GM19240 (cell line): Measurements from ENCODE around the gene TNPO1.

Source experiments
- DNase-seq: peaks from one replicate; pipeline ENCODE4 v3.0.0; 2011; ENCODE audit warnings: low spot score; ENCODE audit not compliant: insufficient read length

The TNPO1 gene

GRCh38 chr5:72850113-72850512 is 33.7 kb downstream of the TNPO1 start:
- DNase-seq, result no peak

GRCh38 chr5:72852356-72852755 is 35.9 kb downstream of the TNPO1 start:
- DNase-seq, result no peak

GRCh38 chr5:72854419-72854818 is 38.0 kb downstream of the TNPO1 start:
- no peak for DNase-seq

GRCh38 chr5:72855821-72856220 is 39.4 kb downstream of the TNPO1 start:
- DNase-seq, result no peak

GRCh38 chr5:72857396-72857795 is 40.9 kb downstream of the TNPO1 start:
- DNase-seq, result no peak

- no peak for DNase-seq
Observed at GRCh38 chr5:72859127-72859526, 42.7 kb downstream of the TNPO1 start.

GRCh38 chr5:72860499-72860898 is 44.0 kb downstream of the TNPO1 start:
- no peak for DNase-seq

GRCh38 chr5:72871366-72872024 is 55.0 kb downstream of the TNPO1 start:
- no peak for DNase-seq

GRCh38 chr5:72878854-72879253 is 62.4 kb downstream of the TNPO1 start:
- no peak for DNase-seq

- no peak for DNase-seq
Observed at GRCh38 chr5:72882989-72883388, 66.5 kb downstream of the TNPO1 start.

GRCh38 chr5:72883850-72884249 is 67.4 kb downstream of the TNPO1 start:
- no peak for DNase-seq

- no peak for DNase-seq
Observed at GRCh38 chr5:72884892-72885291, 68.4 kb downstream of the TNPO1 start.

- no peak for DNase-seq
Observed at GRCh38 chr5:72885824-72886223, 69.4 kb downstream of the TNPO1 start.

- DNase-seq, result no peak
Observed at GRCh38 chr5:72888595-72888994, 72.1 kb downstream of the TNPO1 start.

- DNase-seq, result no peak
Observed at GRCh38 chr5:72889324-72889723, 72.9 kb downstream of the TNPO1 start.

GRCh38 chr5:72892846-72893245 is 76.4 kb downstream of the TNPO1 start:
- no peak for DNase-seq

GRCh38 chr5:72895758-72896157 is 79.3 kb downstream of the TNPO1 start:
- no peak for DNase-seq

- DNase-seq, result no peak
Observed at GRCh38 chr5:72906806-72907205, 90.3 kb downstream of the TNPO1 start.

- DNase-seq, result no peak
Observed at GRCh38 chr5:72908664-72909063, 92.2 kb downstream of the TNPO1 start.

- no peak for DNase-seq
Observed at GRCh38 chr5:72917371-72917776, 100.9 kb downstream of the TNPO1 start.

GRCh38 chr5:72920690-72921502 is 104.4 kb downstream of the TNPO1 start:
- no peak for DNase-seq

- DNase-seq, result no peak
Observed at GRCh38 chr5:72921886-72922285, 105.4 kb downstream of the TNPO1 start.

- no peak for DNase-seq
Observed at GRCh38 chr5:72922422-72922821, 106.0 kb downstream of the TNPO1 start.
